Coronary artery (tissue), 2 donors: ENCODE data around the gene OR2F2.

Experiments used
- DNase-seq: peaks from one replicate; pipeline ENCODE4 v3.0.0-alpha.2; 2017; ENCODE audit warnings: low spot score
- H3K27ac ChIP-seq, 2 donors: fragments of 200-600 bp; sonication (generic); one replicate each; pipeline ENCODE4 v1.5.1; 2016 to 2019
- H3K4me3 ChIP-seq: fragments of 200-600 bp; sonication (generic); 2 replicates; pipeline ENCODE4 v1.5.1; 2016; ENCODE audit warnings: mild to moderate bottlenecking, moderate library complexity
- TF ChIP-seq, protein P1 (sequence below): fragments of 200-600 bp; sonication (generic); IDR thresholded peaks from one replicate; pipeline ENCODE4 v1.5.1; 2019; ENCODE audit warnings: antibody characterized with exemption

The OR2F2 gene

GRCh38 chr7:143938379-143939243 is 3.6 kb downstream of the OR2F2 start:
- Histone ChIP-seq H3K27ac (no peak overlapping the region), H3K4me3 (no peak overlapping the region)
- DNase-seq, result no peak
- TF ChIP-seq, protein P1, sequence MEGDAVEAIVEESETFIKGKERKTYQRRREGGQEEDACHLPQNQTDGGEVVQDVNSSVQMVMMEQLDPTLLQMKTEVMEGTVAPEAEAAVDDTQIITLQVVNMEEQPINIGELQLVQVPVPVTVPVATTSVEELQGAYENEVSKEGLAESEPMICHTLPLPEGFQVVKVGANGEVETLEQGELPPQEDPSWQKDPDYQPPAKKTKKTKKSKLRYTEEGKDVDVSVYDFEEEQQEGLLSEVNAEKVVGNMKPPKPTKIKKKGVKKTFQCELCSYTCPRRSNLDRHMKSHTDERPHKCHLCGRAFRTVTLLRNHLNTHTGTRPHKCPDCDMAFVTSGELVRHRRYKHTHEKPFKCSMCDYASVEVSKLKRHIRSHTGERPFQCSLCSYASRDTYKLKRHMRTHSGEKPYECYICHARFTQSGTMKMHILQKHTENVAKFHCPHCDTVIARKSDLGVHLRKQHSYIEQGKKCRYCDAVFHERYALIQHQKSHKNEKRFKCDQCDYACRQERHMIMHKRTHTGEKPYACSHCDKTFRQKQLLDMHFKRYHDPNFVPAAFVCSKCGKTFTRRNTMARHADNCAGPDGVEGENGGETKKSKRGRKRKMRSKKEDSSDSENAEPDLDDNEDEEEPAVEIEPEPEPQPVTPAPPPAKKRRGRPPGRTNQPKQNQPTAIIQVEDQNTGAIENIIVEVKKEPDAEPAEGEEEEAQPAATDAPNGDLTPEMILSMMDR, result no peak

DNA sequence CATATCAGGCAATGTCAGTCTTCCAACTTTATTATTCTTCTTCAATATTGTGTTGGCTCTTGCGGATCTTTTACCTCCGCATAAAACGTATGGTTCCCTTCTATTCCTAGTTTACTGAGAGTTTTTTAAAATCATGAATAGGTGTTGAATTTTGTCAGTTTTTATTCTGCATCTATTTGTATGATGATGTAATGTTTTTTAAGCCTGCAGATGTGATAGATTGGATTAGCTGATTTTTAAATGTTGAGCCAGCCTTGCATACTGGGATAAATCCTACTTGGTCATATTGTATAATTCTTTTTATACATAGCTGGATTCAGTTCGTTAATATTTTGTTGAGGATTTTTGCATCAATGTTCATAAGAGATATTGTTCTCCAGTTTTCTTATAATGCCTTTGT is 10.4 kb downstream of the OR2F2 start:
- no peak for DNase-seq
- H3K27ac ChIP-seq, result no peak overlapping the region
- H3K4me3 ChIP-seq, result no peak overlapping the region
- TF ChIP-seq, protein P1, result no peak

GRCh38 chr7:143947111-143947510 is 12.1 kb downstream of the OR2F2 start:
- no peak for DNase-seq
- TF ChIP-seq, protein P1, result no peak
- H3K27ac ChIP-seq, result no peak overlapping the region
- no peak overlapping the region for H3K4me3 ChIP-seq

GRCh38 chr7:143948733-143949132 is 13.7 kb downstream of the OR2F2 start:
- TF ChIP-seq, protein P1, result no peak
- Histone ChIP-seq H3K27ac (no peak overlapping the region), H3K4me3 (no peak overlapping the region)
- no peak for DNase-seq

- Histone ChIP-seq H3K27ac (no peak overlapping the region), H3K4me3 (no peak overlapping the region)
- TF ChIP-seq, protein P1, result no peak
- DNase-seq, result no peak
These were observed 18.4 kb downstream of the OR2F2 start for GRCh38 chr7:143953421-143953820.

- Histone ChIP-seq H3K4me3 (no peak overlapping the region), H3K27ac (no peak overlapping the region)
- DNase-seq, result no peak
- TF ChIP-seq, protein P1, result no peak
These were observed 19.1 kb downstream of the OR2F2 start for GRCh38 chr7:143954135-143954534.

DNA sequence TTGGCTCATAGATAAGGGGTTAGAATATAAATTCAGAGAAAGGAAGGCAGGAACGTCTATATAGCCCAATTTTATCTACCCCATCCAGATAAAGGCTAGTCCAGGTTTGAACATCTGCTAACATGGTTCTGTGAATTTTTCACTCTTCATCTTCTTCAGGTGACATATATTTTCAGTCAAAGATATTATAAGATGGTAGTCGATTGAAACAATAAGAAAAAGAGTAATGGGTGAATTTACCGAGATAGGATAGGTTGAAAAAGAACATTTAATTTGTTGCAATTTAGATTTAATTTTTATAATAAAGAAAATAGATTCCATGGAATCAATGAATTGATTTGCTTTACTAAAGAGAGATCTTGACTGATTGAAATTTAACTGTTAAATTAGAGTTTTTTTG is 19.5 kb downstream of the OR2F2 start, which contains the start of gene OR2F1:
OR2F1 (plus strand) TSS at position 301 of the 400 bp plus-strand sequence. CDS start 5,127 bp downstream, outside the sequence.
- no peak within 1 kb of the TSS for H3K4me3 ChIP-seq
- TF ChIP-seq, protein P1, result no peak
- DNase-seq, result no peak
- H3K27ac ChIP-seq, result no peak within 1 kb of the TSS
